ENCODE data around the gene CYBB.

- TF ChIP-seq ZNF274 (IDR thresholded peaks at IDR 0.05; ENCODE audit: low read depth, low read length) (no peak), YY1 (IDR thresholded peaks at IDR 0.05; ENCODE audit: insufficient read depth, insufficient read length) (no peak)
Observed at GRCh38 chrX:37813570-37813969, 33.7 kb downstream of the CYBB start.
